Cardiac muscle cell (in vitro differentiated cells and primary cell): Measurements from ENCODE around the gene DRD5. TPM values are rescaled to one million over a fixed set of nuclear protein-coding genes. Genes with fewer than 3 reads are reported as not detected.

Experiments used
- DNase-seq, 2 donors: peaks; one replicate each; pipeline versions ENCODE4 v3.0.0 to v3.0.0-alpha.2; 2010 to 2017; ENCODE audit warnings: low read depth in 1 of 2, low spot score in 1 of 2
- H3K27ac ChIP-seq: fragments of 200-600 bp; sonication (generic); 2 replicates; pipeline ENCODE4 v1.5.1; 2016
- H3K27me3 ChIP-seq: fragments of 200-600 bp; sonication (generic); 2 replicates; pipeline ENCODE4 v1.6.0; 2016; ENCODE audit warnings: control low read depth
- H3K36me3 ChIP-seq: fragments of 200-600 bp; sonication (generic); 2 replicates; pipeline ENCODE4 v1.5.1; 2016; ENCODE audit warnings: control low read depth
- H3K4me1 ChIP-seq: fragments of 200-600 bp; sonication (generic); 2 replicates; pipeline ENCODE4 v1.8.1; 2017; ENCODE audit warnings: low read depth, mild to moderate bottlenecking, mixed run types
- H3K4me3 ChIP-seq: fragments of 200-600 bp; sonication (generic); 2 replicates; pipeline ENCODE4 v1.5.1; 2016; ENCODE audit warnings: mild to moderate bottlenecking
- H3K9me3 ChIP-seq: fragments of 200-600 bp; sonication (generic); 2 replicates; pipeline ENCODE4 v1.5.1; 2017; ENCODE audit warnings: low read depth, mild to moderate bottlenecking, control low read depth
- polyA plus RNA-seq: library from polyadenylated mRNA; unstranded; fragments of >200 nt; fragmentation: Nextera tagmentation; extraction: Ambion mirVana; gene quantifications from 2 replicates; pipeline ENCODE4 v1.2.1, GENCODE V29; 2016
- total RNA-seq: library from RNA; depleted of rRNA; stranded (reverse); fragments of >200 nt; gene quantifications from 2 replicates; pipeline ENCODE4 v1.2.3, GENCODE V29; 2016
- TF ChIP-seq, protein P1 (sequence below): IDR thresholded peaks from 2 replicates; pipeline ENCODE4 v1.5.1; 2012; ENCODE audit warnings: low read depth, mild to moderate bottlenecking, low read length

The DRD5 gene
- total and polyA plus RNA-seq, 2 experiments from 2014 or later, result not detected

- peak; percentile 85 to 88 for DNase-seq
- no peaks in the 10 kb centered on the region for H3K27me3 ChIP-seq
- no peak overlapping the region for H3K27ac ChIP-seq
- H3K9me3 ChIP-seq, result no peaks in the 10 kb centered on the region
- H3K4me1 ChIP-seq, result no peaks in the 10 kb centered on the region
- no peak overlapping the region for H3K4me3 ChIP-seq
- H3K36me3 ChIP-seq, result no peaks in the 10 kb centered on the region
- TF ChIP-seq, protein P1, sequence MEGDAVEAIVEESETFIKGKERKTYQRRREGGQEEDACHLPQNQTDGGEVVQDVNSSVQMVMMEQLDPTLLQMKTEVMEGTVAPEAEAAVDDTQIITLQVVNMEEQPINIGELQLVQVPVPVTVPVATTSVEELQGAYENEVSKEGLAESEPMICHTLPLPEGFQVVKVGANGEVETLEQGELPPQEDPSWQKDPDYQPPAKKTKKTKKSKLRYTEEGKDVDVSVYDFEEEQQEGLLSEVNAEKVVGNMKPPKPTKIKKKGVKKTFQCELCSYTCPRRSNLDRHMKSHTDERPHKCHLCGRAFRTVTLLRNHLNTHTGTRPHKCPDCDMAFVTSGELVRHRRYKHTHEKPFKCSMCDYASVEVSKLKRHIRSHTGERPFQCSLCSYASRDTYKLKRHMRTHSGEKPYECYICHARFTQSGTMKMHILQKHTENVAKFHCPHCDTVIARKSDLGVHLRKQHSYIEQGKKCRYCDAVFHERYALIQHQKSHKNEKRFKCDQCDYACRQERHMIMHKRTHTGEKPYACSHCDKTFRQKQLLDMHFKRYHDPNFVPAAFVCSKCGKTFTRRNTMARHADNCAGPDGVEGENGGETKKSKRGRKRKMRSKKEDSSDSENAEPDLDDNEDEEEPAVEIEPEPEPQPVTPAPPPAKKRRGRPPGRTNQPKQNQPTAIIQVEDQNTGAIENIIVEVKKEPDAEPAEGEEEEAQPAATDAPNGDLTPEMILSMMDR, result peak; percentile 77
Observed at GRCh38 chr4:9762823-9763475, 18.5 kb upstream of the DRD5 start.

- no peak overlapping the region for H3K27ac ChIP-seq
- no peaks in the 10 kb centered on the region for H3K27me3 ChIP-seq
- H3K4me1 ChIP-seq, result no peaks in the 10 kb centered on the region
- TF ChIP-seq, protein P1, result no peak
- H3K4me3 ChIP-seq, result no peak overlapping the region
- H3K9me3 ChIP-seq, result no peaks in the 10 kb centered on the region
- DNase-seq, result no peak
- no peaks in the 10 kb centered on the region for H3K36me3 ChIP-seq
Observed at GRCh38 chr4:9764155-9764696, 17.2 kb upstream of the DRD5 start.

DNA sequence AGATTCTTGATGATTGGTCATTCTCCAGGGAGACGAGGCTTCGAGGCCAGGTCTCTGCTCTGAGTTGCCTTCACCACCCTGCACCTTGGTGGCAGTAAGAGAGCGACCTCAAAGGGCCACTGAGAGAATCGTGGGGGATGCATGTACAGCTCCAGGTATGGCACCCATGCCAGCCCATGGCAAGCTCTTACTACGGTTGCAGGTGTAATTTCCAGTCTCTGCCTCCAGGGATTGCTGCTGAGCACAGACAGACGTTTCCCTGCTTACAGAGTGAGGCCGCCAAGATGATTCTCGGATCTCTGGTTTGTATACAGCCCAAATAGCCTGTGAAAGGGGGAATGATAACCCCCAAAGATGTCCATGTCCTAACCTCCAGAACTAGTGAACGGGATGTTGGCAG is 16.3 kb upstream of the DRD5 start:
- TF ChIP-seq, protein P1, result peak; percentile 77
- Histone ChIP-seq H3K9me3 (no peaks in the 10 kb centered on the region), H3K4me3 (no peak overlapping the region), H3K27ac (no peak overlapping the region), H3K36me3 (no peaks in the 10 kb centered on the region), H3K4me1 (no peaks in the 10 kb centered on the region), H3K27me3 (no peaks in the 10 kb centered on the region)
- peak; percentile 19 to 57 for DNase-seq

DNA sequence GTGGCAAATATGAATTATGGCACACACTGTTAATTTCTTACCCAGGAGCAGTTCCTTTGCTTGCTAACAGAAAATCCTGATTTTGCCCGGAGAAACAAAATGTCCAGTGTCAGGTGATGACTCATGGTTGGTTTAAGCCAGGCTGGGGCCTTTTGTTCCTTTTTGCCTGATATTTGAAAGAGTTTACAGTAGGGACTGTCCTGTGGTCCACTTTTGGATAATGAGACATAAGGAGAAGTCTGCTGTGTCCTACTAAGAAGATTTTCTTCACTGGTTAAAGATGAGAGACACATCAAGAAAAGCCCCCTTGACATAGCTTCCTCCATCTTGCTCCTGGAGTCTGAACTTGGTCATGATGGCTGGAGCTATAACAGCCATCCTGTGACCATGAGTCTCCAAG is 12.1 kb upstream of the DRD5 start:
- Histone ChIP-seq H3K9me3 (no peaks in the 10 kb centered on the region), H3K27me3 (no peaks in the 10 kb centered on the region), H3K4me1 (no peaks in the 10 kb centered on the region), H3K27ac (no peak overlapping the region), H3K36me3 (no peaks in the 10 kb centered on the region), H3K4me3 (no peak overlapping the region)
- no peak for DNase-seq
- TF ChIP-seq, protein P1, result no peak

- TF ChIP-seq, protein P1, result no peak
- DNase-seq, result no peak
- Histone ChIP-seq H3K36me3 (no peaks in the 10 kb centered on the region), H3K4me1 (no peaks in the 10 kb centered on the region), H3K4me3 (no peak overlapping the region), H3K27ac (no peak overlapping the region), H3K27me3 (no peaks in the 10 kb centered on the region), H3K9me3 (no peaks in the 10 kb centered on the region)
Observed at GRCh38 chr4:9771034-9771433, 10.4 kb upstream of the DRD5 start.
